ENCODE data around the gene NTM.

The NTM gene

DNA sequence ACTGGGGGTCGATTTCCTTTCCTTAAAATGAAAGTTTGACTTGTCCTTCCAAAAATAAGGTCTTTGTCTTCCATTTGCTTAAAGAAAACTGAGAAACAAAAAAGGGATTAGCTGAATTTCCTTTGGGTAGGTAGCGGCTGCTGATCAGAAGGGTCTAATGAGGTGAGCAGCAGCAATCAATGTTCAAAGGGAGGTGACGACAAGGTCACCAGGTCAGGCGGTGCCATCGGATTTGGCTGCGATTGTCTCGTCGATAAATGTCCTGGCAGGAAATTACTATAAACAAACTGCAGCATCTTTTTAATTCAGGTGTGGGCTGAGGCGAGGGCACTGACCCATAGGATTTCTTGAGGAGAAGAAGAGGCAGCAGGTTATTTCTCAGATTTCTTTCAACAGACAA is 480.1 kb downstream of the NTM start:
- DNase-seq (ENCODE audit: low read depth), result no peak
- H3K4me3 ChIP-seq (ENCODE audit: low read depth, low read length), result no peak overlapping the region
- TF ChIP-seq, protein P1, sequence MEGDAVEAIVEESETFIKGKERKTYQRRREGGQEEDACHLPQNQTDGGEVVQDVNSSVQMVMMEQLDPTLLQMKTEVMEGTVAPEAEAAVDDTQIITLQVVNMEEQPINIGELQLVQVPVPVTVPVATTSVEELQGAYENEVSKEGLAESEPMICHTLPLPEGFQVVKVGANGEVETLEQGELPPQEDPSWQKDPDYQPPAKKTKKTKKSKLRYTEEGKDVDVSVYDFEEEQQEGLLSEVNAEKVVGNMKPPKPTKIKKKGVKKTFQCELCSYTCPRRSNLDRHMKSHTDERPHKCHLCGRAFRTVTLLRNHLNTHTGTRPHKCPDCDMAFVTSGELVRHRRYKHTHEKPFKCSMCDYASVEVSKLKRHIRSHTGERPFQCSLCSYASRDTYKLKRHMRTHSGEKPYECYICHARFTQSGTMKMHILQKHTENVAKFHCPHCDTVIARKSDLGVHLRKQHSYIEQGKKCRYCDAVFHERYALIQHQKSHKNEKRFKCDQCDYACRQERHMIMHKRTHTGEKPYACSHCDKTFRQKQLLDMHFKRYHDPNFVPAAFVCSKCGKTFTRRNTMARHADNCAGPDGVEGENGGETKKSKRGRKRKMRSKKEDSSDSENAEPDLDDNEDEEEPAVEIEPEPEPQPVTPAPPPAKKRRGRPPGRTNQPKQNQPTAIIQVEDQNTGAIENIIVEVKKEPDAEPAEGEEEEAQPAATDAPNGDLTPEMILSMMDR (IDR thresholded peaks at IDR 0.05; ENCODE audit: insufficient read depth, low read depth, low read length, missing control alignments), result no peak

DNA sequence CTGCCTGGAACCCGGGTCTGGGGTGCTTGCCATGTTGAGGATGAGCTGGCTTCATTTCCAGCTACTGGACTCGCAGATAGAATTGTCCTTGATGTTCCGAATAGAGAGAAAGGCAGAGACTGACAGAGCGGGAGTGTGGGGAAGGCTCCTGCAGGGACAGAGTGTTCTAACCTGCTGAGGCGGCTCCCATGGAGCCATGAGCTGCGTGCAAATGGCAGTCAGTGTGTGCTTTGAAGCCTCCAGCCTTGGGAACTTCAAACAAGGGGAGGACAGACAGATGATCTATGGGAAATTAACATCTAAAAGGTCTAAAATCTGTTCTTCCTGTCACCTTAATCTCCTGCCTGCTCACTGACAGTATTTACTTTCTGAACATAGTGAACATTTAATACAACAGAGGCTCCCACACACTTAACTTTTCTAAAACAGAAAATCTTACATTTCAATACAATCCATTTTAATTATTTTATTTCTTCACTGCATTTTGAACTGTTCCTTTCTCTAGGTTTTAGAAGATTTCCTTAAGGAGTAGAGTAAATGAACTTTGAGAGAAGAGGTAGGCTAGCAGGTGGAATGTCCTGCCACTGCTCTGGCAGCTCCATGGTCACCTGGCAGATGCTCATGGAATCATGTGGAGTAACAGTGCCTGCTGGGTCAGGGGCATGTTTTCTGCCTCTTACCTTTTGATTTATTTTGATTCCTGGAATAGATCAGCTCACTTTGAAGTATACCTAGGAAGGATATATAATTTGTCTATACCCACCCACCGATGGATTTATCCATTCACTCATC is 481.7 kb downstream of the NTM start:
- no peak for DNase-seq (ENCODE audit: low read depth)
- TF ChIP-seq, protein P1 (IDR thresholded peaks at IDR 0.05; ENCODE audit: insufficient read depth, low read depth, low read length, missing control alignments), result no peak
- H3K4me3 ChIP-seq (ENCODE audit: low read depth, low read length), result no peak overlapping the region

DNA sequence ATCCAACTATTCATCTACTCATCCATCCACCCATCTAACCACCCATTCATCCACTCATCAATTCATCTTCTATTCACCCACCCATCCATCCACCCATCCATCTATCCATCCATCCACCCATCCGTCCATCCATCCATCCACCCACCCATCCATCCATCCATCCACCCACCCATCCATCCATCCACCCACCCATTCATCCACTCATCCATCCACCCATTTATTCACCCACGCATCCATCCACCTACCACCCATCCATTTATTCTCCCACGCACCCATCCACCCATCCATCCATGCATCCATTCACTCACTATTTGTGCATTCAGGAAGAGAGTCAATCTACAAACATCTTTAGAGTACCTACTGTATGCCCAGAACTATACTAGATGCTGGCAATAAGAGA is 482.3 kb downstream of the NTM start:
- TF ChIP-seq, protein P1 (IDR thresholded peaks at IDR 0.05; ENCODE audit: insufficient read depth, low read depth, low read length, missing control alignments), result no peak
- no peak overlapping the region for H3K4me3 ChIP-seq (ENCODE audit: low read depth, low read length)
- DNase-seq (ENCODE audit: low read depth), result no peak

DNA sequence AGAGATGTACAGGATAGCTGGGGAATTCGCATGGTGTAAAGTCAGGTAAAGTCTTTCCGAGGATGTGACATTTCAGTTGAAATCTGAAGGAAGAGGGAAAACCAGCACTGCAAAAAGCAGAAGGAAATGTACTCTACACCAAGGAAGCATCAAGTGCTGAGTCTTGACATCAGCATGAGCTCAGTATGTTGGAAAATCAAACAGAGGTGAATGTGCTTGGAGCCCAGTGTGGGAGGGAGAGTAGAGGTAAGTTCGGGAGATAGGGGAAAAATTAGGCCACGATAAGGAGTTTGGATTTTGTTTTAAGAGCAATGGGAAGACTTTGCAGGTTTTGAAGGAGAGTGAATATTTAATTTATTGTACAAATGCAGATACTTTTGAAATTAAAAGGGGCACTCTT is 484.0 kb downstream of the NTM start:
- TF ChIP-seq, protein P1 (IDR thresholded peaks at IDR 0.05; ENCODE audit: insufficient read depth, low read depth, low read length, missing control alignments), result no peak
- no peak for DNase-seq (ENCODE audit: low read depth)
- H3K4me3 ChIP-seq (ENCODE audit: low read depth, low read length), result no peak overlapping the region

DNA sequence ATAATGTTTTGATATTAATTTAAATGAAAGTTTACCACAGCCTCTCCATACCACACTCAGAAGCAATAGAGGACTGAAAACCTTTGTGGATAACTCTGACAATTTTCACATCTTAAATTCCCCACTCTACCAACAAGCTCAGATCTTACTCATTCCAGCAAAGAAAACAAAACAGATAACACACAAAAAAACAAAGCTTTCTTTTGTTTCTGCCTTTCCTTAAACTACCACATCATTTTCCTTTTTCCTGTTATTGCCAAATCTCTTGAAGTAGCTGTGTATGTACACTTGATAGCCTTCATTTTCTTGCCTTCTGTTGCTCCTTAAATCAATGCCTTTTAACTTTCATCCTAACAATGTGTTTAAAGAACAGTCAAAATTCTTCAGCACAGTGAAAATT is 484.9 kb downstream of the NTM start:
- no peak for DNase-seq (ENCODE audit: low read depth)
- TF ChIP-seq, protein P1 (IDR thresholded peaks at IDR 0.05; ENCODE audit: insufficient read depth, low read depth, low read length, missing control alignments), result no peak
- H3K4me3 ChIP-seq (ENCODE audit: low read depth, low read length), result no peak overlapping the region

DNA sequence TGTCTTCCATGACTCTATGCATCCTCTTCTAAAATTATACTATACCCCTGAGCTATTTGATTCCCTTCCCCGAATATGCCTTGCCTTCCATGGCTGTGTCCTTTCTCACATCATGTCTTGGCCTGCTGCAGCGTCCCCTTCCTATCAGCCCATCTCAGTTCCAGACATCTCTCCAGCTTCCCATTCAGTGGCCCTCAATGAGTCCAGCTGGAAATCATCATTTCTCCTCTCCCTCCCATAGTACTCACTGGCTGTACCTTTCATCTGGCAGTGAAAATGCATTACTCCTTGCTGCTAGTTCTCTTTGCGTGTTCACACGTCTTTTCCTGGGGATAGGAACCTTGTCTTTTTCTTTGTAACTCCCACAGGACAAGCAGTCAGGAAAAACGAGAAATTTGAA is 486.8 kb downstream of the NTM start:
- H3K4me3 ChIP-seq (ENCODE audit: low read depth, low read length), result no peak overlapping the region
- TF ChIP-seq, protein P1 (IDR thresholded peaks at IDR 0.05; ENCODE audit: insufficient read depth, low read depth, low read length, missing control alignments), result no peak
- no peak for DNase-seq (ENCODE audit: low read depth)

DNA sequence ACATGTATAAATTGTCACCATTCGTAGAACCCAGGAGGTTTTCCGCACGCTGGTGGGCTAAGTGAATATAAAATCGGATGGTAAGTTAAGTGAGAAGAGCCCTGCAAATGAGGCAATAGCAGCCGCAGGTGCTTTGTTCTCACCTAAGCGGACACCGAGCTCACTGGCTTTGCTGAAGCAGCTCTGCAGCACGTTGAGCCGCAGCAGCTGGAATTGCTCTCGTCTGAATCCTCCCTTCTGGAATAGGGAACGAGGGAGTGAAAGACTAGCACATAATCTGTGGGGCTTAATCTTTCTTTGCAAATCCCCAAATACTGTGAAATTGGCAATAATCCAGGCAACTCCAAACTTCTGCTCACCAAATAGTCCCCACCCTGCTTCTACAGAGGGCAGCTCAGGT is 488.1 kb downstream of the NTM start:
- DNase-seq (ENCODE audit: low read depth), result no peak
- TF ChIP-seq, protein P1 (IDR thresholded peaks at IDR 0.05; ENCODE audit: insufficient read depth, low read depth, low read length, missing control alignments), result no peak
- no peak overlapping the region for H3K4me3 ChIP-seq (ENCODE audit: low read depth, low read length)

Measured in GM12865 (cell line).